Osteocyte (in vitro differentiated cells): Measurements from ENCODE around the gene ELSPBP1. TPM values are rescaled to one million over a fixed set of nuclear protein-coding genes. Genes with fewer than 3 reads are reported as not detected.
A peak's percentile ranks its signal among the peaks of the same experiment; 100 is the strongest.

Experiments used
- DNase-seq: peaks from one replicate; pipeline ENCODE4 v3.0.0; 2021; ENCODE audit warnings: mixed read lengths; ENCODE audit not compliant: unreplicated experiment; ENCODE audit errors: extremely low spot score
- H3K27ac Mint-ChIP-seq: one replicate; pipeline ENCODE4 v1.8.0; 2021; ENCODE audit warnings: mild to moderate bottlenecking, mixed read lengths; ENCODE audit not compliant: unreplicated experiment
- H3K27me3 Mint-ChIP-seq: one replicate; pipeline ENCODE4 v1.8.0; 2021; ENCODE audit warnings: mixed read lengths; ENCODE audit not compliant: unreplicated experiment
- H3K36me3 Mint-ChIP-seq: one replicate; pipeline ENCODE4 v1.8.0; 2021; ENCODE audit warnings: mixed read lengths; ENCODE audit not compliant: unreplicated experiment
- H3K4me1 Mint-ChIP-seq: one replicate; pipeline ENCODE4 v1.8.0; 2021; ENCODE audit warnings: mixed read lengths; ENCODE audit not compliant: unreplicated experiment
- H3K4me3 Mint-ChIP-seq: one replicate; pipeline ENCODE4 v1.8.0; 2021; ENCODE audit warnings: mild to moderate bottlenecking, moderate library complexity, mixed read lengths; ENCODE audit not compliant: unreplicated experiment
- H3K9me3 Mint-ChIP-seq: one replicate; pipeline ENCODE4 v1.8.0; 2021; ENCODE audit warnings: mixed read lengths; ENCODE audit not compliant: unreplicated experiment
- CTCF ChIP-seq: fragments of 200-600 bp; sonication (generic); IDR thresholded peaks from 2 replicates; pipeline ENCODE4 v1.5.0; 2021; ENCODE audit warnings: antibody characterized with exemption, mild to moderate bottlenecking, moderate library complexity
- total RNA-seq: library from RNA; stranded (reverse); gene quantifications from 2 replicates; pipeline ENCODE4 v1.2.1, GENCODE V29; 2021

The ELSPBP1 gene
- total RNA-seq, 1 donor from 2014 or later: not detected

GRCh38 chr19:47992070-47992469 lies 2.4 kb upstream of the ELSPBP1 start, which contains the start of gene BSPH1:
BSPH1 (minus strand) TSS chr19:47992170; CDS start chr19:47992081, 89 bp downstream.
- Mint-ChIP-seq H3K4me1 (no peaks in the 10 kb centered on the region), H3K27me3 (peaks cover 15% of the 10 kb centered on the region), H3K9me3 (no peaks in the 10 kb centered on the region), H3K4me3 (no peak within 1 kb of the TSS), H3K27ac (no peak within 1 kb of the TSS), H3K36me3 (no peaks in the 10 kb centered on the region)
- no peak for DNase-seq
- TF ChIP-seq CTCF: no peak

GRCh38 chr19:47996230-47996727 lies 1.8 kb downstream of the ELSPBP1 start:
- H3K9me3 Mint-ChIP-seq: no peaks in the 10 kb centered on the region
- no peaks in the 10 kb centered on the region for H3K4me1 Mint-ChIP-seq
- no peak for DNase-seq
- peaks cover 10% of the 10 kb centered on the region for H3K27me3 Mint-ChIP-seq
- no peak for TF ChIP-seq CTCF
- no peaks in the 10 kb centered on the region for H3K36me3 Mint-ChIP-seq
- no peak overlapping the region for H3K4me3 Mint-ChIP-seq
- no peak overlapping the region for H3K27ac Mint-ChIP-seq

- H3K27ac Mint-ChIP-seq: no peak overlapping the region
- H3K4me3 Mint-ChIP-seq: no peak overlapping the region
- no peaks in the 10 kb centered on the region for H3K4me1 Mint-ChIP-seq
- H3K27me3 Mint-ChIP-seq: peaks cover 9% of the 10 kb centered on the region
- peak; percentile 65 for DNase-seq
- no peaks in the 10 kb centered on the region for H3K36me3 Mint-ChIP-seq
- no peak for TF ChIP-seq CTCF
- H3K9me3 Mint-ChIP-seq: no peaks in the 10 kb centered on the region
Observed at GRCh38 chr19:47998800-47999199, 4.4 kb downstream of the ELSPBP1 start.

- no peaks in the 10 kb centered on the region for H3K4me1 Mint-ChIP-seq
- no peaks in the 10 kb centered on the region for H3K36me3 Mint-ChIP-seq
- H3K9me3 Mint-ChIP-seq: no peaks in the 10 kb centered on the region
- H3K4me3 Mint-ChIP-seq: no peak overlapping the region
- peaks cover 3% of the 10 kb centered on the region for H3K27me3 Mint-ChIP-seq
- no peak for TF ChIP-seq CTCF
- DNase-seq: peak; percentile 36
- H3K27ac Mint-ChIP-seq: no peak overlapping the region
Observed at GRCh38 chr19:48000846-48001245, 6.4 kb downstream of the ELSPBP1 start.

- no peak for TF ChIP-seq CTCF
- H3K4me1 Mint-ChIP-seq: no peaks in the 10 kb centered on the region
- no peaks in the 10 kb centered on the region for H3K36me3 Mint-ChIP-seq
- peak; percentile 68 for DNase-seq
- H3K9me3 Mint-ChIP-seq: peaks cover 6% of the 10 kb centered on the region
- H3K4me3 Mint-ChIP-seq: no peak overlapping the region
- no peak overlapping the region for H3K27ac Mint-ChIP-seq
- H3K27me3 Mint-ChIP-seq: no peaks in the 10 kb centered on the region
Observed at GRCh38 chr19:48004236-48004635, 9.8 kb downstream of the ELSPBP1 start.
